GF-D8 (cell line): ENCODE measurements around the gene LRRC31.

Source experiments
- DNase-seq: peaks from one replicate; lab custom pipeline; 2025; lab: John Stamatoyannopoulos, UW

Gene LRRC31

DNA sequence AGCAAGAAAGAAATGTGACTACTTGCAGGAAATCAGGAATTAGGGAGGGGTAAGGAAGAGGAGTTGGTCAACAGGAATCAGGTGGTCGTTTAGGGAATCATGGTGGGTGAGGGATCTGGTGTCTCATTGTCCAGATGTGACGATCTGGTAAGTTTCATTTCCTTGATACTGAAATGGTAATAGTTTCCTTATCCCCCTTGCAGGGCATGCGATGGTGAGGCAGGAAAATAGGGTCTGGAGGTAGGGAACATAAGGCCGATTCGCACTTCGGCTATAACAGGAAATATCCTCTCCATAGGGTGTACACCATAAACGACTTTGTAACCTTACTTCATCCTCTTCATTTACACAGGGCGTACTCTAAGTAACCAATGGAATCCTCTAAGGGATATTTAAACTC, 56.5 kb downstream of the LRRC31 start:
- DNase-seq = no peak

DNA sequence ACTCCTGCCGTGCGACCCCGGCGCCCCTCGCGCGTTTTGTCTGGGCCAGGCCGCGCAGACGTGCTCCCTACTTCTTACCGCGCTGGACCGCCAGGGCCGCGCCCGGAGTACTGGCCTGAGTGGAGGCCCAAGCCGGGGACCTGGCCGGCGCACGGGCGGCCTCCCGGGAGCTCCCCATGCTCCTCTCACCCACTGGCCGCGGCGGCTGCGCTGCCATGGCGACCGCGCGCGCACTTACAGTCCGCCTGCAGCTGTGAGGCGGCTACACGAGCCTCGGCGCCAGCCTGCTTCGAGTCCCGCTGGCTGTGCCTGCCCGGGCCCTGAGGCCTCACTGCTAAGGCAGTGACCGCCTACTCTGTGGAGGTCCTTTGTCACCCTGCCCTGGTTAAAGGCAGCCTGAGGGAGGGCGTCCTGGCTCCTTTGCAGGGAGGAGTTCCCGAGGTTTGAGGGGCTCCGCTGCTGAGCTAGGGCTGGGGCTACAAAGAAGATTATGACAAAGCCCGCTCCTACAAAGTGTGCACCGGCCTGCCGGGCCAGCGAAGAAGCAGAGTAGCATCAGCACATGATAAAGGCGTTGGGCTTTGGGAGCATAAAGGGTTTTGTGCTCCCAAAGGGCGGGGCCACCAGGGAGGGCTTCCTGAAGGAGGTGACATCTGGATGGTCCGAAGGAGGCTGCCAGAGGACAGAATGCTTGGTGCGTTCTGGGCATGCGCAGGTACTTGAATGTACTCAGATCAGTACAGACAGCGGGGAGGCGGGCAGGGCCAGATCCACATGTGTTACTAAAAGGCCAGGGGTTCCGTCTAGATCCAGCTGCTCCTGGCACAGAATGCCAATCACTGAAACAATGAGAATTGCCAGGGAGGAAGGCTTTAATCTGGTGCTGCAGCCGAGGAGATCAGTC, 57.2 kb downstream of the LRRC31 start, which contains the start of the genes LRRC34 and LRRIQ4:
LRRC34 (minus strand) TSS at position 573 of the 904 bp plus-strand sequence; CDS start at position 217, 356 bp downstream.
LRRIQ4 (plus strand) TSS at position 539 of the 904 bp plus-strand sequence. CDS start 9,052 bp downstream, outside the sequence.
- DNase-seq = peak; percentile 90

DNA sequence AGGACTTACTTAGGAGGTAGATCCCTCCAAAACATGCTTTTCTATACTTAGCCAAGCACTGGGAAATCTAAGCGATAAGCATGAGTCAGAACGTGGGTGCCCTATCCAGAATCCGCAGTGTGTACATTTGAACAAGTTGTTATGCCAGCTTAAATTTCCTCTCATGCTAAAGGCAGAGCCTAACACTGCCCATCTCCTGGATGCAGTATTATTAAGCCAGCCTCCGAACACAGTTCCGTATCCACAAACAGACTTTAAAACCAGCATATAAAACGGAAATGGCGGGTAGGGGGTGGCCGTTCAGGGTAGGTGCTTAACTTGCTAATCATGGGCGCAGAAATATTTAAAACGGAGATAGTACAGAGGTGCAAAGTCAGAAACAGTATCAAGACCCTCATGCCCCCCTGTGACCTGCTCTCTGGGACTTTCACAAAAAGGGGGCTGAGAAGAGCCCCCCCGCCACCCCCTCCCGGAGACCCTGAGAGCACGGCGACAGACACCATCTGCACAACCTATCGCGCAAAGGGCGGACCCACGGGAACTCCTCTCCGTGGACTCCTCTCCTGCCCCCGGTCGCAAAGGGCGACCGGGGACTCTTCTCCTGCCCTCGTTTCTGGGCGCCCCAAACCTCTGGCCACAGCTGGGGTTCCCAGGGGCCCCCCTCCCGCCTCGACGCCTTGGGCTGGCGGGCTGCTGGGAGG, 58.0 kb downstream of the LRRC31 start:
- DNase-seq = peak; percentile 47

DNA sequence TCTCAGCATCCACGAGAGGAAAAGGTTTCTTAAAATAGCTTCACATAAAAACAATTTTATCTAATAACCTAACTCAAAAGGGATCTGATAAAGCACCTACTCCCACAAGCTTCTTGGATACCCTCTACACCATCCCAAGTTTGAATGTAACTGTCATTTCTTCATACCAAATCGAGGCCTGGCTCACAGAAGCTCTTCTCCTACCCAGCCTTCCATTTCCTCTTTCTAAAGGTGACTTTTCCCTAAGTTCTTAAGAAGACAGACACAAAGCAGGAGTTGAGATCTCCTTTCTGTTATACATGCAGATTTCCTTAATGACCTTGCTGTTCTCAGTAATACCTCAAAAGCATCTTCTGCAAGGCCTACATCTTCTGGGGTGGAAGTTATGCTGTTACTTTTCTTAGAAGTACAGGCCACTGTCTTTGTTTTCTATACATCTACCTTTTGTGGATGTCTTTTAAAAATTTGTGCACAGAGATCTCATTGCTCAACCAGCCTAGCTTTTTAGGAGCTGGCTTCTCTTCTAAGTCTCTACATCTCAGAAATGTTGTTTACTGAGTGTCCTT, 60.4 kb downstream of the LRRC31 start:
- DNase-seq = peak; percentile 24

DNA sequence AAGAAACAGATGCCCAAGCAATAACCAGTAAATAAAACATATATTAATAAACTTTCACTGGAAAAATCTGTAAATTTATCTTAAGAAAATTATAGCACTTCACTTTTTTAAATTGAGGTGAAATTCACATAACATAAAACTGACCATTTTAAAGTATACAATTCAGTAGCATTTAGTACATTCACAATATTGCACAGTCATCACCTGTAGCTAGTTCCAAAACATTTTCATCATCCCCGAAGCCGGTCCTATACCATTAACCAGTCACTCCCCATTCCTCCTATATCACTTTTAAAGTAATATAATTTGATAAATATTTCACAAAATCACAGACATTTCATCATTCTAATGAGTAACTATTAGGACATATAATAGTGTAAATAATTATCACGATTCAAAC, 65.1 kb downstream of the LRRC31 start:
- DNase-seq = no peak

DNA sequence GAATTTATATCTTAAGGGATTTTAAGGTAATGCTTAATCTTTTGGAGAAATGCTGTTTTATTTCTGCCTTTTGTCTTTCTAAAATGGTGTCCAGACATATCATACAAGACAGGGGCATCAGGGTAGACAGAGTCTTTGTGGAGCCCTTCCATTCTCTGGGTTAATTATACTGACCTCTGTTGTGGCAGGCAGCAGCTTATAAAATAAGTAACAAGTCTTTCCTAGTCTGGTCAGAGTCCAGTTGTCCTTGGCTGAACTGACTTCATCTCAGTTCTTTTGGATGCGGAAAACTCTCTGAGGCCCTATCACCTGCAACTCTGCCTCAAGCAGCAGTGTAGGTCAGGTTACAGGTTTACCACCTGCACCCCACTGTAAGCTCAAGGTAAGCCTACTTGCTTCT, 77.4 kb downstream of the LRRC31 start:
- no peak for DNase-seq

DNA sequence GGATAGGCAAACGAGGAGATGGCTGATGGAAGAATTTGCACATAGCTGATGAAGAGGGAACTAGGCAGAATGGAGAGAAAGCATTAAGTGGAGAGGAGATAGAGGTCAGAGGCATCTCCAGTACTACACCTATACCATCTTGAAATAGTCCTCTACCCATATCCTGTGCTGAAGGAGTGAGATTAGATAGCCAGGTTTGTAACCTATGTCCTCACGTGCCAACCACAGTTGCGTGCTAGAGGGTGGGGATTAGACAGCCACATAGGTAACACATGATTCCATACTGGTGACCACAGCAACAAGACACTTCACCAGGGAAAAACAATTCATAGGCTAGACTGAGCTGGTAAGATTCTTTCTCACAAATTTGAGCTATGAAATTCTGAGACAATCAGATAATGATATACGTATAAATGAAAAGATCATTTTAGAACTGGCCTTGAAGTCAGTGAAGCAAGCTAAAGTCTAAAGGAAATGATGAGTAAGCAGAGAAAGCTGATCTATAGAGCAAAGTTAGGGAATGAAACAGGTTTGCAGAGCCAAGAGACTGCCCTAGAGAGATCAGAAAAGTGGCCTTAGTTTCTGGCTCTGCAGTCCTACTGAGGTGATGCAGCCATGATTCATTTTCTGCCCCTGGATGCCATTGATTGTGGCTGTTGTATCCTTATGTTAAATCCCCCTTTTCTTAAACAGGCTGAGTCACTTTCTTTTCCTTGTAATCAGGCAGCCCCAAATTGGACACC, 78.9 kb downstream of the LRRC31 start:
- DNase-seq = no peak

DNA sequence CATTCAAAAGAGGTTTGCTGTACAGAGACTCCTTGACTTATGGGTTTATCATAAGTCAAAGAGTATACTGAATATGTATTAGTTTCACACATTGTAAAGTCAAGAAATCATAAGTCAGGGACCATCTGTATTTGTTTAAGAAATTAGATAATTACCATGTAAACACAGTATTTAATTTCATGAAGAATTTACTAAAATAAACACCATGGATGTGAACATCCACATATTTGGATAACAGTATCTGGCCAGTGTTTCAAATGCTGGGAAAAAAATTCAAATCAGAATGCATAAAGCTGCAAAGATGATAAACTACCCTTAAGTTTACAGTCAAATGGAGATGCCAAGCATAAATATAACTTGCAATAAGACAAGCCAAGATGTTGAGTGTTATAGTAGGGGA, 79.5 kb downstream of the LRRC31 start:
- no peak for DNase-seq
